ENCODE results near the gene CROCC.
"Not testable (repeated sequence)": the region's sequence is repeated elsewhere in the genome, so short reads cannot be mapped to it uniquely, and the experiment has no call there.

CROCC gene

GRCh38 chr1:16952376-16952775 lies 30.6 kb downstream of the CROCC start:
- H3K27me3 ChIP-seq (ENCODE audit: insufficient read depth, low read length); H3K4me3 ChIP-seq (ENCODE audit: low read length); H3K4me1 ChIP-seq (ENCODE audit: insufficient read depth, low read length); H3K9ac ChIP-seq (ENCODE audit: low read depth, low read length); H3K9me3 ChIP-seq (ENCODE audit: insufficient read depth, low read depth, low read length); H3K27ac ChIP-seq (ENCODE audit: low read length): not testable (repeated sequence)
- peaks cover 41% of the 10 kb centered on the region for H3K36me3 ChIP-seq (ENCODE audit: insufficient read depth, low read depth, low read length)

GRCh38 chr1:16954579-16954978 lies 32.8 kb downstream of the CROCC start:
- Histone ChIP-seq H3K9me3 (ENCODE audit: insufficient read depth, low read depth, low read length) (no peaks in the 10 kb centered on the region), H3K36me3 (ENCODE audit: insufficient read depth, low read depth, low read length) (peaks cover 30% of the 10 kb centered on the region), H3K27ac (ENCODE audit: low read length) (no peak overlapping the region), H3K4me1 (ENCODE audit: insufficient read depth, low read length) (no peaks in the 10 kb centered on the region), H3K4me3 (ENCODE audit: low read length) (no peak overlapping the region), H3K27me3 (ENCODE audit: insufficient read depth, low read length) (no peaks in the 10 kb centered on the region), H3K9ac (ENCODE audit: low read depth, low read length) (no peak overlapping the region)

DNA sequence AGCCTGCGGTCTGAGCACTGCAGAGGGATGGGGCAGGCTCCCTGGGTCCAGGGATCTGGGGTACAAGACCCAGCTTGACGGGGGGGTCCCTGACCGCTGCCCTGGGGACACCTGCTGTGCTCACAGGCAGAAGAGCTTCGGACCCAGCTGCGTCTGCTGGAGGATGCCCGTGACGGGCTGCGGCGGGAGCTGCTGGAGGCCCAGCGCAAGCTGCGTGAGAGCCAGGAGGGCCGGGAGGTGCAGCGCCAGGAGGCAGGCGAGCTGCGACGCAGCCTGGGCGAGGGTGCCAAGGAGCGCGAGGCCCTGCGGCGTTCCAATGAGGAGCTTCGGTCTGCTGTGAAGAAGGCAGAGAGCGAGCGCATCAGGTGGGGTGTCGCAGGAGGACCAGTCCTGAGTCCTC lies 33.5 kb downstream of the CROCC start:
- no peak overlapping the region for H3K27ac ChIP-seq (ENCODE audit: low read length)
- H3K4me1 ChIP-seq (ENCODE audit: insufficient read depth, low read length), result peaks cover under 1% of the 10 kb centered on the region; the same call in 1 of the 2 replicates
- H3K4me3 ChIP-seq (ENCODE audit: low read length), result no peak overlapping the region
- H3K27me3 ChIP-seq (ENCODE audit: insufficient read depth, low read length), result no peaks in the 10 kb centered on the region
- H3K9ac ChIP-seq (ENCODE audit: low read depth, low read length), result no peak overlapping the region
- no peaks in the 10 kb centered on the region for H3K9me3 ChIP-seq (ENCODE audit: insufficient read depth, low read depth, low read length)
- peaks cover 30% of the 10 kb centered on the region for H3K36me3 ChIP-seq (ENCODE audit: insufficient read depth, low read depth, low read length)

GRCh38 chr1:16956775-16957174 lies 35.0 kb downstream of the CROCC start:
- Histone ChIP-seq H3K36me3 (ENCODE audit: insufficient read depth, low read depth, low read length) (peaks cover 30% of the 10 kb centered on the region), H3K9me3 (ENCODE audit: insufficient read depth, low read depth, low read length) (no peaks in the 10 kb centered on the region)

DNA sequence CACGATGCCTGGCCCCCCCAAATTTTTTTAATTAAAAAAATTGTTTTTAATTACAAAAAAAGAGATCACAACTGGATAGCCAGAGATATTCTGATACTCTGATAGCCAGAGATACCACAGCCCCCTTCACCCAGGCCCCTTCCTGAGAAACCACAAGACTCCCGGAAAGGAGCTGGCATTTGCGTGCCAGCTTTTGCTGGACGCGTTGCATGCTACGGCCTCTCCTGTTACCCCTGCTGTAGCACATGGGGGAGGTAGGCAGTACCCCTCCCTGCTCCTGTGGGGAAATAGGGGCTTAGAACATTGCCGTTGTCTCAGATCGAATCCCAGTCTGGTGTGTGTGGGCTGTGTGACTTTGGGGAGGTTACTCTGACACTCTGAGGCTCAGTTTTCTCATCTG lies 36.0 kb downstream of the CROCC start:
- no peak overlapping the region for H3K27ac ChIP-seq (ENCODE audit: low read length)
- H3K4me1 ChIP-seq (ENCODE audit: insufficient read depth, low read length), result peaks cover 3% of the 10 kb centered on the region
- no peak overlapping the region for H3K9ac ChIP-seq (ENCODE audit: low read depth, low read length)
- H3K27me3 ChIP-seq (ENCODE audit: insufficient read depth, low read length), result no peaks in the 10 kb centered on the region
- peaks cover 30% of the 10 kb centered on the region for H3K36me3 ChIP-seq (ENCODE audit: insufficient read depth, low read depth, low read length)
- no peaks in the 10 kb centered on the region for H3K9me3 ChIP-seq (ENCODE audit: insufficient read depth, low read depth, low read length)
- no peak overlapping the region for H3K4me3 ChIP-seq (ENCODE audit: low read length)

More at GRCh38 chr1:16956775-16957174, 35.0 kb downstream of the CROCC start:
- no peak overlapping the region for H3K27ac ChIP-seq (ENCODE audit: low read length)
- no peak overlapping the region for H3K9ac ChIP-seq (ENCODE audit: low read depth, low read length)
- H3K27me3 ChIP-seq (ENCODE audit: insufficient read depth, low read length), result no peaks in the 10 kb centered on the region
- peaks cover 3% of the 10 kb centered on the region for H3K4me1 ChIP-seq (ENCODE audit: insufficient read depth, low read length)
- H3K4me3 ChIP-seq (ENCODE audit: low read length), result no peak overlapping the region

GRCh38 chr1:16958475-16958874 lies 36.7 kb downstream of the CROCC start:
- H3K4me1 ChIP-seq (ENCODE audit: insufficient read depth, low read length), result peaks cover 3% of the 10 kb centered on the region
- peaks cover 30% of the 10 kb centered on the region for H3K36me3 ChIP-seq (ENCODE audit: insufficient read depth, low read depth, low read length)
- H3K9ac ChIP-seq (ENCODE audit: low read depth, low read length), result no peak overlapping the region
- no peaks in the 10 kb centered on the region for H3K27me3 ChIP-seq (ENCODE audit: insufficient read depth, low read length)
- H3K4me3 ChIP-seq (ENCODE audit: low read length), result no peak overlapping the region
- H3K27ac ChIP-seq (ENCODE audit: low read length), result no peak overlapping the region
- no peaks in the 10 kb centered on the region for H3K9me3 ChIP-seq (ENCODE audit: insufficient read depth, low read depth, low read length)

DNA sequence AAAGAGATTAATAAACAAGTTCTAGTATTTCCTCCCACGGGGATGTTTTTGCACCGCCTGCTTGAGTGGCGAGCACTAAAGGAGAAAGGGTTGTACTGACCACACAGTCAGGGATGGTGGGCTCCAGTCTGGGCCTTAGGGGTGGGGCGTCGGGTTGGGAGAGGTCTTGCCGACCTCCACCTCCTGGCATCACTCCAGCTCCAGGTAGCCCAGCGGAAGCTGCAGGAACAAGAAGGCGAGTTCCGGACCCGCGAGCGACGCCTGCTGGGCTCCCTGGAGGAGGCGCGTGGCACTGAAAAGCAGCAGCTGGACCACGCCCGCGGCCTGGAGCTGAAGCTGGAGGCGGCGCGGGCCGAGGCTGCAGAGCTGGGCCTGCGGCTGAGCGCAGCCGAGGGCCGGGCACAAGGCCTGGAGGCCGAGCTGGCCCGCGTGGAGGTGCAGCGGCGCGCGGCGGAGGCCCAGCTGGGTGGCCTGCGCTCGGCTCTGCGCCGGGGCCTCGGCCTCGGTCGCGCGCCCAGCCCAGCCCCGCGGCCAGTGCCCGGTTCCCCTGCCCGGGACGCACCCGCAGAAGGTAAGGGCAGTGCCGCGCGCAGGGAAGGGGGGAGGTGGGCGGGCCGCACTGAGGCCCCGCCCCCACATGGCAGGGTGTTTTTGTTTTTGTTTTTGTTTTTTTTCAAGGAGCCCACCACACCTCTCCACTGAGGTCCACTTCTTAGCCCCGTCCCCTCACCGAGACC lies 39.0 kb downstream of the CROCC start:
- peak overlapping the region; percentile 58 for H3K9ac ChIP-seq (ENCODE audit: low read depth, low read length)
- H3K27ac ChIP-seq (ENCODE audit: low read length), result no peak overlapping the region
- no peaks in the 10 kb centered on the region for H3K27me3 ChIP-seq (ENCODE audit: insufficient read depth, low read length)
- no peaks in the 10 kb centered on the region for H3K9me3 ChIP-seq (ENCODE audit: insufficient read depth, low read depth, low read length)
- peak overlapping the region; percentile 52; the same call in 1 of the 2 replicates for H3K4me3 ChIP-seq (ENCODE audit: low read length)
- H3K4me1 ChIP-seq (ENCODE audit: insufficient read depth, low read length), result peaks cover 3% of the 10 kb centered on the region
- H3K36me3 ChIP-seq (ENCODE audit: insufficient read depth, low read depth, low read length), result peaks cover 25% of the 10 kb centered on the region

- H3K27ac ChIP-seq (ENCODE audit: low read length), result no peak overlapping the region
- H3K36me3 ChIP-seq (ENCODE audit: insufficient read depth, low read depth, low read length), result peaks cover 24% of the 10 kb centered on the region
- peak overlapping the region; percentile 52; the same call in 1 of the 2 replicates for H3K4me3 ChIP-seq (ENCODE audit: low read length)
- H3K9ac ChIP-seq (ENCODE audit: low read depth, low read length), result no peak overlapping the region
- H3K9me3 ChIP-seq (ENCODE audit: insufficient read depth, low read depth, low read length), result no peaks in the 10 kb centered on the region
- H3K4me1 ChIP-seq (ENCODE audit: insufficient read depth, low read length), result peaks cover 3% of the 10 kb centered on the region
- no peaks in the 10 kb centered on the region for H3K27me3 ChIP-seq (ENCODE audit: insufficient read depth, low read length)
Measured at GRCh38 chr1:16961297-16962133, 39.8 kb downstream of the CROCC start.

DNA sequence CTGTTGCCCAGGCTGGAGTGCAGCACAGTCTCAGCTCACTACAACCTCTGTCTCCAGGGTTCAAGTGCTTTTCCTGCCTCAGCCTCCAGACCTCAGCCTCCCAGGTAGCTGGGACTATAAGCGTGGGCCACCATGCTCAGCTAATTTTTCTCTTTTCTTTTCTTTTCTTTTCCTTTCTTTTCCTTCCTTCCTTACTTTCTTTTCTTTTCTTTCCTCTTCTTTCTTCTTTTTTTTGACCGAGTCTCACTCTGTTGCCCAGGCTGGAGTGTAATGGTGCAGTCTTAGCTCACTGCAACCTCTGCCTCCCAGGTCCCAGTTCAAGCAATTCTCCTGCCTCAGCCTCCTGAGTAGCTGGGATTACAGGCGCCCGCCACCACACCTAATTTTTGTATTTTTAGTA lies 42.4 kb downstream of the CROCC start:
- not testable (repeated sequence) for H3K9ac ChIP-seq (ENCODE audit: low read depth, low read length)

GRCh38 chr1:16965486-16966067 lies 43.8 kb downstream of the CROCC start:
- Histone ChIP-seq H3K4me3 (ENCODE audit: low read length) (no peak overlapping the region), H3K27ac (ENCODE audit: low read length) (no peak overlapping the region), H3K4me1 (ENCODE audit: insufficient read depth, low read length) (no peaks in the 10 kb centered on the region), H3K9ac (ENCODE audit: low read depth, low read length) (no peak overlapping the region), H3K27me3 (ENCODE audit: insufficient read depth, low read length) (no peaks in the 10 kb centered on the region), H3K36me3 (ENCODE audit: insufficient read depth, low read depth, low read length) (peaks cover 35% of the 10 kb centered on the region), H3K9me3 (ENCODE audit: insufficient read depth, low read depth, low read length) (no peaks in the 10 kb centered on the region)

More for the DNA sequence above, 42.4 kb downstream of the CROCC start:
- not testable (repeated sequence) for H3K27me3 ChIP-seq (ENCODE audit: insufficient read depth, low read length); H3K27ac ChIP-seq (ENCODE audit: low read length); H3K4me3 ChIP-seq (ENCODE audit: low read length); H3K4me1 ChIP-seq (ENCODE audit: insufficient read depth, low read length); H3K9me3 ChIP-seq (ENCODE audit: insufficient read depth, low read depth, low read length)
- H3K36me3 ChIP-seq (ENCODE audit: insufficient read depth, low read depth, low read length), result peaks cover 30% of the 10 kb centered on the region

- no peaks in the 10 kb centered on the region for H3K9me3 ChIP-seq (ENCODE audit: insufficient read depth, low read depth, low read length)
- H3K4me1 ChIP-seq (ENCODE audit: insufficient read depth, low read length), result no peaks in the 10 kb centered on the region
- H3K9ac ChIP-seq (ENCODE audit: low read depth, low read length), result no peak overlapping the region
- no peak overlapping the region for H3K27ac ChIP-seq (ENCODE audit: low read length)
- H3K27me3 ChIP-seq (ENCODE audit: insufficient read depth, low read length), result no peaks in the 10 kb centered on the region
- no peak overlapping the region for H3K4me3 ChIP-seq (ENCODE audit: low read length)
- peaks cover 41% of the 10 kb centered on the region for H3K36me3 ChIP-seq (ENCODE audit: insufficient read depth, low read depth, low read length)
Measured at GRCh38 chr1:16966282-16966681, 44.6 kb downstream of the CROCC start.
